GM12878 (cell line): ENCODE results near the gene FRMPD2. TPM values are rescaled to one million over a fixed set of nuclear protein-coding genes. Genes with fewer than 3 reads are reported as not detected.

Experiments used
- ATAC-seq: fragments of 200-7000 bp; cut with Tn5 transposase; 3 replicates; pipeline ENCODE4 v1.9.1; 2020; ENCODE audit warnings: mild to moderate bottlenecking, moderate library complexity
- BruUV-seq: library from RNA; stranded (reverse); fragments of 400-500 nt; replicated peaks from 2 replicates; lab custom pipeline; 2021; lab: Mats Ljungman, UMichigan
- CTCF ChIA-PET: fragments of 300-600 bp; sonication (Branson Sonifier 250); formaldehyde crosslinking; extraction: SDS; loops from one replicate; lab custom pipeline; 2021; ENCODE audit warnings: inconsistent platforms; lab: Yijun Ruan, JAX
- POLR2A ChIA-PET: fragments of 350-600 bp; formaldehyde crosslinking; extraction: SDS; loops from one replicate; lab custom pipeline; 2021; ENCODE audit warnings: inconsistent platforms; lab: Charles Lee
- RAD21 ChIA-PET: fragments of 300-600 bp; sonication (Branson Sonifier 250); formaldehyde crosslinking; loops from one replicate; lab custom pipeline; 2023; ENCODE audit warnings: antibody characterized with exemption; ENCODE audit not compliant: unreplicated experiment; lab: Charles Lee
- SMC1A ChIA-PET: fragments of 300-600 bp; sonication (Branson Sonifier 250); formaldehyde crosslinking; loops from one replicate; lab custom pipeline; 2023; ENCODE audit not compliant: unreplicated experiment, uncharacterized antibody; lab: Charles Lee
- DNase-seq: peaks from one replicate; pipeline ENCODE4 v3.0.0-alpha.2; 2011; ENCODE audit warnings: low read depth, low spot score
- FAIRE-seq: peaks from 3 replicates; lab custom pipeline; 2011; peaks lifted over from hg19 to GRCh38; lab: Jason Lieb, UNC
- H2AFZ ChIP-seq: 2 replicates; pipeline ENCODE4 v1.6.0; 2011; ENCODE audit warnings: low read depth, low read length, control low read depth; ENCODE audit not compliant: control insufficient read depth
- H3K27ac ChIP-seq: 2 replicates; pipeline ENCODE4 v1.5.1; 2011; ENCODE audit warnings: control low read depth; ENCODE audit not compliant: control insufficient read depth, insufficient read depth
- H3K27me3 ChIP-seq, 2 experiments: replicated peaks in 1 of 2; 2 replicates each; pipeline versions ENCODE4 v1.6.0 to v1.6.1; 2011; ENCODE audit warnings: low read length in 1 of 2; ENCODE audit not compliant: control insufficient read depth in 2 of 2, insufficient read depth in 2 of 2
- H3K36me3 ChIP-seq, 2 experiments: 2 replicates each; pipeline ENCODE4 v1.5.1; 2011; ENCODE audit warnings: low read length in 1 of 2; ENCODE audit not compliant: control insufficient read depth in 2 of 2, insufficient read depth in 2 of 2
- H3K4me1 ChIP-seq: 2 replicates; pipeline ENCODE4 v1.6.1; 2011; ENCODE audit warnings: mild to moderate bottlenecking, low read length, moderate library complexity, mixed read lengths; ENCODE audit not compliant: control insufficient read depth, insufficient read depth
- H3K4me2 ChIP-seq: 2 replicates; pipeline ENCODE4 v1.6.0; 2011; ENCODE audit warnings: control low read depth; ENCODE audit not compliant: control insufficient read depth, insufficient read depth
- H3K4me3 ChIP-seq: fragments of 200-600 bp; sonication (generic); 2 replicates; pipeline ENCODE4 v1.5.1; 2016
- H3K79me2 ChIP-seq: 2 replicates; pipeline ENCODE4 v1.6.0; 2011; ENCODE audit warnings: low read length; ENCODE audit not compliant: control insufficient read depth, insufficient read depth
- H3K9ac ChIP-seq: 2 replicates; pipeline ENCODE4 v1.8.0; 2011; ENCODE audit warnings: low read length, control low read depth, mixed read lengths; ENCODE audit not compliant: control insufficient read depth, insufficient read depth
- H3K9me3 ChIP-seq: replicated peaks from 3 replicates; pipeline ENCODE4 v1.5.1; 2011; ENCODE audit warnings: mild to moderate bottlenecking, low read length; ENCODE audit not compliant: control insufficient read depth, insufficient read depth
- H4K20me1 ChIP-seq: 2 replicates; pipeline ENCODE4 v1.6.0; 2011; ENCODE audit not compliant: control insufficient read depth, insufficient read depth
- JUND ChIP-seq: IDR thresholded peaks from 2 replicates; pipeline ENCODE4 v1.6.1; 2012; ENCODE audit warnings: low read depth, mild to moderate bottlenecking, low read length, improper control_type of control experiment, moderate library complexity
- MEF2B ChIP-seq: fragments of 450-650 bp; IDR thresholded peaks from 2 replicates; pipeline ENCODE4 v1.6.1; 2018; ENCODE audit warnings: mild to moderate bottlenecking, moderate library complexity; ENCODE audit not compliant: partially characterized antibody, poor library complexity, severe bottlenecking
- MTA2 ChIP-seq: fragments of 450-650 bp; IDR thresholded peaks from 2 replicates; pipeline ENCODE4 v1.6.1; 2016; ENCODE audit warnings: low read depth, mild to moderate bottlenecking, moderate library complexity
- PML ChIP-seq: IDR thresholded peaks from 2 replicates; pipeline ENCODE4 v1.6.1; 2012; ENCODE audit warnings: low read length, inconsistent platforms
- RAD51 ChIP-seq: fragments of 450-650 bp; IDR thresholded peaks from 2 replicates; pipeline ENCODE4 v1.6.1; 2016; ENCODE audit warnings: moderate library complexity, mild to moderate bottlenecking, inconsistent platforms
- SPI1 ChIP-seq: IDR thresholded peaks from 2 replicates; pipeline ENCODE4 v1.6.1; 2011; ENCODE audit warnings: low read depth, mild to moderate bottlenecking, low read length, moderate library complexity, borderline replicate concordance; ENCODE audit not compliant: insufficient read depth
- SUPT20H ChIP-seq: IDR thresholded peaks from 2 replicates; pipeline ENCODE4 v1.6.1; 2011; ENCODE audit warnings: low read depth, mild to moderate bottlenecking, low read length, moderate library complexity, borderline replicate concordance; ENCODE audit not compliant: control insufficient read depth
- TCF7 ChIP-seq: IDR thresholded peaks from 2 replicates; pipeline ENCODE4 v1.6.1; 2014; ENCODE audit warnings: antibody characterized with exemption, borderline replicate concordance
- ZSCAN29 ChIP-seq: fragments of 450-650 bp; IDR thresholded peaks from 2 replicates; pipeline ENCODE4 v1.6.1; 2017; ENCODE audit warnings: mild to moderate bottlenecking, moderate library complexity
- WGBS: methylation state at CpG from one replicate; pipeline ENCODE4 v1.1.6; 2016; ENCODE audit warnings: low lambda C conversion rate; ENCODE audit not compliant: insufficient replicate concordance, insufficient coverage; ENCODE audit errors: missing lambda C conversion rate; 5-methylcytosine and 5-hydroxymethylcytosine counted together
- in situ Hi-C: fragments of 300-500 bp; cut with MboI; formaldehyde crosslinking; loops from 9 replicates; pipeline ENCODE4 v1.14.3; 2018; ENCODE audit warnings: mixed read lengths
- intact Hi-C: fragments of 100-400 bp; cut with micrococcal nuclease; formaldehyde crosslinking; loops from one replicate; pipeline ENCODE4 v1.14.2; 2022; ENCODE audit not compliant: unreplicated experiment
- polyA plus RNA-seq, 11 experiments: library from polyadenylated mRNA; depleted of rRNA in 4 of 11; unstranded in 6 of 11; stranded (reverse) in 5 of 11; fragments of >200 nt; fragmentation: Nextera tagmentation in 4 of 11; fragmentation: Illumina TruSeq in 1 of 11; extraction: Ambion mirVana in 4 of 11; extraction: Trizol in 1 of 11; gene quantifications; 1 replicate in 1 of 11; 2 replicates in 10 of 11; pipeline versions ENCODE4 v1.2.1 to v1.2.3, GENCODE V29; 2011 to 2016; ENCODE audit warnings: inconsistent platforms in 2 of 11, missing spikeins in 2 of 11, low read depth in 1 of 11
- total RNA-seq, 4 experiments: library from RNA; depleted of rRNA in 3 of 4; stranded (reverse); fragments of >200 nt in 3 of 4; fragmentation: Illumina TruSeq in 1 of 4; extraction: Trizol in 1 of 4; gene quantifications; 2 replicates each; pipeline versions ENCODE4 v1.2.1 to v1.2.3, GENCODE V29; 2013 to 2021
- TF ChIP-seq, protein P1 (sequence below): IDR thresholded peaks from 2 replicates; pipeline ENCODE4 v1.6.1; 2012; ENCODE audit warnings: improper control_type of control experiment, low read depth, low read length; ENCODE audit not compliant: insufficient replicate concordance
- TF ChIP-seq, protein P2 (sequence below): IDR thresholded peaks from 2 replicates; pipeline ENCODE4 v1.6.1; 2011; ENCODE audit warnings: low read depth, low read length, improper control_type of control experiment, borderline replicate concordance

Gene FRMPD2
- total and polyA plus RNA-seq, 10 of the 15 experiments (the other 5 are each of a cell fraction or from before 2014, with no cell fraction given): 0.38 to 5.7 (median 1.4) TPM

GRCh38 chr10:48239618-48240017 is 34.9 kb downstream of the FRMPD2 start:
- POLR2A ChIA-PET: no interaction called here
- RAD21 ChIA-PET: no interaction called here
- no peak overlapping the region for H3K4me2 ChIP-seq
- DNase-seq (no peak), ATAC-seq (no peak), FAIRE-seq (no peak)
- H2AFZ ChIP-seq: no peak overlapping the region
- H3K36me3 ChIP-seq: no peaks in the 10 kb centered on the region
- SMC1A ChIA-PET: interaction anchor here (0.9 kb wide), 1 partner anchor 15 kb away, joined by 3 read pairs; no protein-coding TSS in a partner anchor
- intact Hi-C loops: no loop called here
- no peak overlapping the region for H3K4me3 ChIP-seq
- BruUV-seq: no TSS peak
- no peak overlapping the region for H3K9ac ChIP-seq
- no peaks in the 10 kb centered on the region for H3K79me2 ChIP-seq
- in situ Hi-C loops: no loop called here
- no peak for TF ChIP-seq ZSCAN29
- TF ChIP-seq JUND: no peak
- TF ChIP-seq SUPT20H: no peak
- TF ChIP-seq, protein P1, sequence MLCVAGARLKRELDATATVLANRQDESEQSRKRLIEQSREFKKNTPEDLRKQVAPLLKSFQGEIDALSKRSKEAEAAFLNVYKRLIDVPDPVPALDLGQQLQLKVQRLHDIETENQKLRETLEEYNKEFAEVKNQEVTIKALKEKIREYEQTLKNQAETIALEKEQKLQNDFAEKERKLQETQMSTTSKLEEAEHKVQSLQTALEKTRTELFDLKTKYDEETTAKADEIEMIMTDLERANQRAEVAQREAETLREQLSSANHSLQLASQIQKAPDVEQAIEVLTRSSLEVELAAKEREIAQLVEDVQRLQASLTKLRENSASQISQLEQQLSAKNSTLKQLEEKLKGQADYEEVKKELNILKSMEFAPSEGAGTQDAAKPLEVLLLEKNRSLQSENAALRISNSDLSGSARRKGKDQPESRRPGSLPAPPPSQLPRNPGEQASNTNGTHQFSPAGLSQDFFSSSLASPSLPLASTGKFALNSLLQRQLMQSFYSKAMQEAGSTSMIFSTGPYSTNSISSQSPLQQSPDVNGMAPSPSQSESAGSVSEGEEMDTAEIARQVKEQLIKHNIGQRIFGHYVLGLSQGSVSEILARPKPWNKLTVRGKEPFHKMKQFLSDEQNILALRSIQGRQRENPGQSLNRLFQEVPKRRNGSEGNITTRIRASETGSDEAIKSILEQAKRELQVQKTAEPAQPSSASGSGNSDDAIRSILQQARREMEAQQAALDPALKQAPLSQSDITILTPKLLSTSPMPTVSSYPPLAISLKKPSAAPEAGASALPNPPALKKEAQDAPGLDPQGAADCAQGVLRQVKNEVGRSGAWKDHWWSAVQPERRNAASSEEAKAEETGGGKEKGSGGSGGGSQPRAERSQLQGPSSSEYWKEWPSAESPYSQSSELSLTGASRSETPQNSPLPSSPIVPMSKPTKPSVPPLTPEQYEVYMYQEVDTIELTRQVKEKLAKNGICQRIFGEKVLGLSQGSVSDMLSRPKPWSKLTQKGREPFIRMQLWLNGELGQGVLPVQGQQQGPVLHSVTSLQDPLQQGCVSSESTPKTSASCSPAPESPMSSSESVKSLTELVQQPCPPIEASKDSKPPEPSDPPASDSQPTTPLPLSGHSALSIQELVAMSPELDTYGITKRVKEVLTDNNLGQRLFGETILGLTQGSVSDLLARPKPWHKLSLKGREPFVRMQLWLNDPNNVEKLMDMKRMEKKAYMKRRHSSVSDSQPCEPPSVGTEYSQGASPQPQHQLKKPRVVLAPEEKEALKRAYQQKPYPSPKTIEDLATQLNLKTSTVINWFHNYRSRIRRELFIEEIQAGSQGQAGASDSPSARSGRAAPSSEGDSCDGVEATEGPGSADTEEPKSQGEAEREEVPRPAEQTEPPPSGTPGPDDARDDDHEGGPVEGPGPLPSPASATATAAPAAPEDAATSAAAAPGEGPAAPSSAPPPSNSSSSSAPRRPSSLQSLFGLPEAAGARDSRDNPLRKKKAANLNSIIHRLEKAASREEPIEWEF: no peak
- TF ChIP-seq MTA2: no peak
- TF ChIP-seq, protein P2, sequence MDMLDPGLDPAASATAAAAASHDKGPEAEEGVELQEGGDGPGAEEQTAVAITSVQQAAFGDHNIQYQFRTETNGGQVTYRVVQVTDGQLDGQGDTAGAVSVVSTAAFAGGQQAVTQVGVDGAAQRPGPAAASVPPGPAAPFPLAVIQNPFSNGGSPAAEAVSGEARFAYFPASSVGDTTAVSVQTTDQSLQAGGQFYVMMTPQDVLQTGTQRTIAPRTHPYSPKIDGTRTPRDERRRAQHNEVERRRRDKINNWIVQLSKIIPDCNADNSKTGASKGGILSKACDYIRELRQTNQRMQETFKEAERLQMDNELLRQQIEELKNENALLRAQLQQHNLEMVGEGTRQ: no peak
- no peak for TF ChIP-seq MEF2B
- TF ChIP-seq PML: no peak
- TF ChIP-seq TCF7: no peak
- no peak for TF ChIP-seq SPI1
- TF ChIP-seq RAD51: no peak
- H4K20me1 ChIP-seq: no peaks in the 10 kb centered on the region
- H3K4me1 ChIP-seq: no peaks in the 10 kb centered on the region; the same call in 1 of the 2 replicates
- CTCF ChIA-PET: interaction anchor here (1.3 to 1.5 kb wide), 3 partner anchors 12 to 32 kb away, joined by 3 to 4 read pairs (median 3); no protein-coding TSS in a partner anchor
- 18% methylated on average over 2 of the region's 2 CpGs for WGBS
- no peaks in the 10 kb centered on the region for H3K27me3 ChIP-seq
- H3K27ac ChIP-seq: no peak overlapping the region
- no peaks in the 10 kb centered on the region for H3K9me3 ChIP-seq
